Lower lobe of right lung (tissue), 2 donors: ENCODE measurements around the gene ABCA1. TPM values are rescaled to one million over a fixed set of nuclear protein-coding genes. Genes with fewer than 3 reads are reported as not detected.

Experiments used
- ATAC-seq, 2 donors: fragments of 200-7000 bp; cut with Tn5 transposase; one replicate each; pipeline ENCODE4 v1.9.1; 2020 to 2022; ENCODE audit warnings: mild to moderate bottlenecking in 2 of 2, moderate library complexity in 2 of 2
- DNase-seq: peaks from one replicate; pipeline ENCODE4 v3.0.0-alpha.2; 2020
- H3K27ac ChIP-seq: fragments of 200-600 bp; one replicate; pipeline ENCODE4 v1.8.0; 2022
- H3K27me3 ChIP-seq: fragments of 200-600 bp; one replicate; pipeline ENCODE4 v1.8.0; 2022; ENCODE audit warnings: low read depth
- H3K36me3 ChIP-seq: fragments of 200-600 bp; one replicate; pipeline ENCODE4 v1.8.0; 2022; ENCODE audit warnings: mild to moderate bottlenecking
- H3K4me1 ChIP-seq: fragments of 200-600 bp; one replicate; pipeline ENCODE4 v1.8.0; 2022
- H3K4me3 ChIP-seq: fragments of 200-600 bp; one replicate; pipeline ENCODE4 v1.8.0; 2022; ENCODE audit warnings: mild to moderate bottlenecking
- H3K9me3 ChIP-seq: fragments of 200-600 bp; one replicate; pipeline ENCODE4 v1.8.0; 2022
- CTCF ChIP-seq: fragments of 200-600 bp; IDR thresholded peaks from one replicate; pipeline ENCODE4 v1.8.0; 2022; ENCODE audit warnings: antibody characterized with exemption, mild to moderate bottlenecking
- intact Hi-C: fragments of 100-400 bp; cut with DNase I; formaldehyde crosslinking; loops from one replicate; pipeline ENCODE4 v1.11.0; 2022
- total RNA-seq: library from RNA; stranded (reverse); fragmentation: NEBNext Ultra II Directional; extraction: Animal tissue kit (Norgen Biotek cat#: 25700); gene quantifications from one replicate; pipeline ENCODE4 v1.2.1, GENCODE V29; 2021
- donor health status: DM: no; HTN: yes; CAD: no; lungs with severe emphysema.

Gene ABCA1
- total RNA-seq, 1 donor from 2014 or later = 46.8 TPM

- peaks cover 10% of the 10 kb centered on the region for H3K36me3 ChIP-seq
- intact Hi-C loops = no loop called here
- H3K4me3 ChIP-seq = no peak overlapping the region
- ATAC-seq (peak in 1 of 2 donors; percentile 25), DNase-seq (no peak)
- peaks cover 61% of the 10 kb centered on the region for H3K4me1 ChIP-seq
- no peaks in the 10 kb centered on the region for H3K27me3 ChIP-seq
- TF ChIP-seq CTCF = no peak
- no peaks in the 10 kb centered on the region for H3K9me3 ChIP-seq
- H3K27ac ChIP-seq = peak overlapping the region; percentile 36
Measured at GRCh38 chr9:104907278-104907951, 20.5 kb downstream of the ABCA1 start.

GRCh38 chr9:104906441-104907277 is 21.3 kb downstream of the ABCA1 start:
- Histone ChIP-seq H3K27ac (peak overlapping the region; percentile 36), H3K9me3 (no peaks in the 10 kb centered on the region), H3K27me3 (no peaks in the 10 kb centered on the region), H3K4me1 (peaks cover 60% of the 10 kb centered on the region), H3K4me3 (no peak overlapping the region), H3K36me3 (peaks cover 13% of the 10 kb centered on the region)
- ATAC-seq (peak; percentile 48 to 66), DNase-seq (no peak)
- TF ChIP-seq CTCF = no peak
- intact Hi-C loops = no loop called here

- no peak for DNase-seq
- ATAC-seq = no peak
- intact Hi-C loops = no loop called here
- no peaks in the 10 kb centered on the region for H3K27me3 ChIP-seq
- no peaks in the 10 kb centered on the region for H3K9me3 ChIP-seq
- peaks cover 54% of the 10 kb centered on the region for H3K4me1 ChIP-seq
- H3K36me3 ChIP-seq = peaks cover 19% of the 10 kb centered on the region
- no peak overlapping the region for H3K4me3 ChIP-seq
- no peak overlapping the region for H3K27ac ChIP-seq
- no peak for TF ChIP-seq CTCF
Measured at GRCh38 chr9:104905931-104906330, 22.0 kb downstream of the ABCA1 start.

- DNase-seq (no peak), ATAC-seq (no peak)
- intact Hi-C loops = no loop called here
- Histone ChIP-seq H3K36me3 (peaks cover 25% of the 10 kb centered on the region), H3K4me3 (no peak overlapping the region), H3K9me3 (no peaks in the 10 kb centered on the region), H3K27me3 (no peaks in the 10 kb centered on the region), H3K4me1 (peaks cover 54% of the 10 kb centered on the region), H3K27ac (no peak overlapping the region)
- TF ChIP-seq CTCF = no peak
Measured at GRCh38 chr9:104905153-104905901, 22.6 kb downstream of the ABCA1 start.

GRCh38 chr9:104903609-104904008 is 24.3 kb downstream of the ABCA1 start:
- ATAC-seq (no peak), DNase-seq (no peak)
- Histone ChIP-seq H3K4me1 (peaks cover 43% of the 10 kb centered on the region), H3K36me3 (peaks cover 42% of the 10 kb centered on the region), H3K27ac (no peak overlapping the region), H3K27me3 (no peaks in the 10 kb centered on the region), H3K9me3 (no peaks in the 10 kb centered on the region), H3K4me3 (no peak overlapping the region)
- TF ChIP-seq CTCF = no peak
- intact Hi-C loops = no loop called here
